ENCODE measurements around the gene ACTG2.

ACTG2 gene

GRCh38 chr2:73910873-73911547 is 18.2 kb downstream of the ACTG2 start:
- Histone ChIP-seq H3K27ac (ENCODE audit: low read depth, low read length) (no peak overlapping the region), H3K27me3 (ENCODE audit: control insufficient read depth in 5 of 5, insufficient read depth in 4 of 5, low read length in 5 of 5) (no peaks in the 10 kb centered on the region), H3K4me1 (ENCODE audit: control insufficient read depth in 5 of 5, insufficient read depth in 5 of 5, low read length in 5 of 5) (peaks cover 0 to 2% (median 0%) of the 10 kb centered on the region in 5 donors), H3K36me3 (ENCODE audit: control insufficient read depth in 5 of 5, insufficient read depth in 5 of 5, low read length in 5 of 5) (no peaks in the 10 kb centered on the region), H3K9me3 (ENCODE audit: control insufficient read depth in 5 of 5, low read length in 5 of 5) (no peaks in the 10 kb centered on the region), H3K4me3 (ENCODE audit: low read depth in 1 of 5, low read length in 5 of 5) (no peak overlapping the region), H3K9ac (ENCODE audit: low read length in 5 of 5) (no peak overlapping the region)

- H3K4me1 ChIP-seq (ENCODE audit: control insufficient read depth in 5 of 5, insufficient read depth in 5 of 5, low read length in 5 of 5): peaks cover 0 to 2% (median 0%) of the 10 kb centered on the region in 5 donors
- H3K27ac ChIP-seq (ENCODE audit: low read depth, low read length): no peak overlapping the region
- H3K27me3 ChIP-seq (ENCODE audit: control insufficient read depth in 5 of 5, insufficient read depth in 4 of 5, low read length in 5 of 5): no peaks in the 10 kb centered on the region
- no peaks in the 10 kb centered on the region for H3K9me3 ChIP-seq (ENCODE audit: control insufficient read depth in 5 of 5, low read length in 5 of 5)
- H3K9ac ChIP-seq (ENCODE audit: low read length in 5 of 5): no peak overlapping the region
- H3K4me3 ChIP-seq (ENCODE audit: low read depth in 1 of 5, low read length in 5 of 5): no peak overlapping the region
- H3K36me3 ChIP-seq (ENCODE audit: control insufficient read depth in 5 of 5, insufficient read depth in 5 of 5, low read length in 5 of 5): no peaks in the 10 kb centered on the region
Observed at GRCh38 chr2:73911548-73912208, 18.9 kb downstream of the ACTG2 start.

- Histone ChIP-seq H3K27me3 (ENCODE audit: control insufficient read depth in 5 of 5, insufficient read depth in 4 of 5, low read length in 5 of 5) (no peaks in the 10 kb centered on the region), H3K4me3 (ENCODE audit: low read depth in 1 of 5, low read length in 5 of 5) (no peak overlapping the region), H3K27ac (ENCODE audit: low read depth, low read length) (no peak overlapping the region), H3K9me3 (ENCODE audit: control insufficient read depth in 5 of 5, low read length in 5 of 5) (no peaks in the 10 kb centered on the region), H3K9ac (ENCODE audit: low read length in 5 of 5) (no peak overlapping the region), H3K36me3 (ENCODE audit: control insufficient read depth in 5 of 5, insufficient read depth in 5 of 5, low read length in 5 of 5) (no peaks in the 10 kb centered on the region), H3K4me1 (ENCODE audit: control insufficient read depth in 5 of 5, insufficient read depth in 5 of 5, low read length in 5 of 5) (no peaks in the 10 kb centered on the region)
Observed at GRCh38 chr2:73913414-73914054, 20.7 kb downstream of the ACTG2 start.

- Histone ChIP-seq H3K27me3 (ENCODE audit: control insufficient read depth in 5 of 5, insufficient read depth in 4 of 5, low read length in 5 of 5) (peaks cover 0 to 8% (median 0%) of the 10 kb centered on the region in 5 donors), H3K4me1 (ENCODE audit: control insufficient read depth in 5 of 5, insufficient read depth in 5 of 5, low read length in 5 of 5) (no peaks in the 10 kb centered on the region), H3K9me3 (ENCODE audit: control insufficient read depth in 5 of 5, low read length in 5 of 5) (no peaks in the 10 kb centered on the region), H3K4me3 (ENCODE audit: low read depth in 1 of 5, low read length in 5 of 5) (no peak overlapping the region), H3K9ac (ENCODE audit: low read length in 5 of 5) (no peak overlapping the region), H3K27ac (ENCODE audit: low read depth, low read length) (no peak overlapping the region), H3K36me3 (ENCODE audit: control insufficient read depth in 5 of 5, insufficient read depth in 5 of 5, low read length in 5 of 5) (no peaks in the 10 kb centered on the region)
Observed at GRCh38 chr2:73914667-73915066, 21.9 kb downstream of the ACTG2 start.

- H3K4me1 ChIP-seq (ENCODE audit: control insufficient read depth in 5 of 5, insufficient read depth in 5 of 5, low read length in 5 of 5): no peaks in the 10 kb centered on the region
- no peak overlapping the region for H3K27ac ChIP-seq (ENCODE audit: low read depth, low read length)
- no peaks in the 10 kb centered on the region for H3K9me3 ChIP-seq (ENCODE audit: control insufficient read depth in 5 of 5, low read length in 5 of 5)
- H3K36me3 ChIP-seq (ENCODE audit: control insufficient read depth in 5 of 5, insufficient read depth in 5 of 5, low read length in 5 of 5): no peaks in the 10 kb centered on the region
- H3K9ac ChIP-seq (ENCODE audit: low read length in 5 of 5): no peak overlapping the region
- H3K27me3 ChIP-seq (ENCODE audit: control insufficient read depth in 5 of 5, insufficient read depth in 4 of 5, low read length in 5 of 5): peaks cover 0 to 8% (median under 1%) of the 10 kb centered on the region in 5 donors
- no peak overlapping the region for H3K4me3 ChIP-seq (ENCODE audit: low read depth in 1 of 5, low read length in 5 of 5)
Observed at GRCh38 chr2:73915437-73915993, 22.7 kb downstream of the ACTG2 start.

GRCh38 chr2:73916666-73917065 is 23.9 kb downstream of the ACTG2 start:
- no peak overlapping the region for H3K27ac ChIP-seq (ENCODE audit: low read depth, low read length)
- no peaks in the 10 kb centered on the region for H3K9me3 ChIP-seq (ENCODE audit: control insufficient read depth in 5 of 5, low read length in 5 of 5)
- no peak overlapping the region for H3K9ac ChIP-seq (ENCODE audit: low read length in 5 of 5)
- H3K4me3 ChIP-seq (ENCODE audit: low read depth in 1 of 5, low read length in 5 of 5): no peak overlapping the region
- peaks cover 4 to 11% (median 7%) of the 10 kb centered on the region in 5 donors for H3K27me3 ChIP-seq (ENCODE audit: control insufficient read depth in 5 of 5, insufficient read depth in 4 of 5, low read length in 5 of 5)
- H3K4me1 ChIP-seq (ENCODE audit: control insufficient read depth in 5 of 5, insufficient read depth in 5 of 5, low read length in 5 of 5): no peaks in the 10 kb centered on the region
- H3K36me3 ChIP-seq (ENCODE audit: control insufficient read depth in 5 of 5, insufficient read depth in 5 of 5, low read length in 5 of 5): no peaks in the 10 kb centered on the region

- no peak overlapping the region for H3K27ac ChIP-seq (ENCODE audit: low read depth, low read length)
- no peaks in the 10 kb centered on the region for H3K4me1 ChIP-seq (ENCODE audit: control insufficient read depth in 5 of 5, insufficient read depth in 5 of 5, low read length in 5 of 5)
- no peaks in the 10 kb centered on the region for H3K9me3 ChIP-seq (ENCODE audit: control insufficient read depth in 5 of 5, low read length in 5 of 5)
- H3K27me3 ChIP-seq (ENCODE audit: control insufficient read depth in 5 of 5, insufficient read depth in 4 of 5, low read length in 5 of 5): peaks cover 4 to 11% (median 7%) of the 10 kb centered on the region in 5 donors
- no peaks in the 10 kb centered on the region for H3K36me3 ChIP-seq (ENCODE audit: control insufficient read depth in 5 of 5, insufficient read depth in 5 of 5, low read length in 5 of 5)
- H3K4me3 ChIP-seq (ENCODE audit: low read depth in 1 of 5, low read length in 5 of 5): no peak overlapping the region
- no peak overlapping the region for H3K9ac ChIP-seq (ENCODE audit: low read length in 5 of 5)
Observed at GRCh38 chr2:73917296-73917695, 24.5 kb downstream of the ACTG2 start.

GRCh38 chr2:73917696-73918207 is 24.9 kb downstream of the ACTG2 start:
- Histone ChIP-seq H3K9me3 (ENCODE audit: control insufficient read depth in 5 of 5, low read length in 5 of 5) (no peaks in the 10 kb centered on the region), H3K4me1 (ENCODE audit: control insufficient read depth in 5 of 5, insufficient read depth in 5 of 5, low read length in 5 of 5) (no peaks in the 10 kb centered on the region), H3K36me3 (ENCODE audit: control insufficient read depth in 5 of 5, insufficient read depth in 5 of 5, low read length in 5 of 5) (no peaks in the 10 kb centered on the region), H3K27me3 (ENCODE audit: control insufficient read depth in 5 of 5, insufficient read depth in 4 of 5, low read length in 5 of 5) (peaks cover 4 to 11% (median 7%) of the 10 kb centered on the region in 5 donors), H3K27ac (ENCODE audit: low read depth, low read length) (no peak overlapping the region), H3K9ac (ENCODE audit: low read length in 5 of 5) (no peak overlapping the region), H3K4me3 (ENCODE audit: low read depth in 1 of 5, low read length in 5 of 5) (no peak overlapping the region)

GRCh38 chr2:73918856-73919255 is 26.0 kb downstream of the ACTG2 start:
- Histone ChIP-seq H3K9me3 (ENCODE audit: control insufficient read depth in 5 of 5, low read length in 5 of 5) (no peaks in the 10 kb centered on the region), H3K27ac (ENCODE audit: low read depth, low read length) (no peak overlapping the region), H3K4me1 (ENCODE audit: control insufficient read depth in 5 of 5, insufficient read depth in 5 of 5, low read length in 5 of 5) (no peaks in the 10 kb centered on the region), H3K9ac (ENCODE audit: low read length in 5 of 5) (no peak overlapping the region), H3K27me3 (ENCODE audit: control insufficient read depth in 5 of 5, insufficient read depth in 4 of 5, low read length in 5 of 5) (peaks cover 4 to 11% (median 7%) of the 10 kb centered on the region in 5 donors), H3K36me3 (ENCODE audit: control insufficient read depth in 5 of 5, insufficient read depth in 5 of 5, low read length in 5 of 5) (no peaks in the 10 kb centered on the region), H3K4me3 (ENCODE audit: low read depth in 1 of 5, low read length in 5 of 5) (no peak overlapping the region)

Data from subcutaneous abdominal adipose tissue (tissue), 5 donors.